ENCODE results near the gene GBX2.
A peak's percentile ranks its signal among the peaks of the same experiment; 100 is the strongest.

GBX2 gene

DNA sequence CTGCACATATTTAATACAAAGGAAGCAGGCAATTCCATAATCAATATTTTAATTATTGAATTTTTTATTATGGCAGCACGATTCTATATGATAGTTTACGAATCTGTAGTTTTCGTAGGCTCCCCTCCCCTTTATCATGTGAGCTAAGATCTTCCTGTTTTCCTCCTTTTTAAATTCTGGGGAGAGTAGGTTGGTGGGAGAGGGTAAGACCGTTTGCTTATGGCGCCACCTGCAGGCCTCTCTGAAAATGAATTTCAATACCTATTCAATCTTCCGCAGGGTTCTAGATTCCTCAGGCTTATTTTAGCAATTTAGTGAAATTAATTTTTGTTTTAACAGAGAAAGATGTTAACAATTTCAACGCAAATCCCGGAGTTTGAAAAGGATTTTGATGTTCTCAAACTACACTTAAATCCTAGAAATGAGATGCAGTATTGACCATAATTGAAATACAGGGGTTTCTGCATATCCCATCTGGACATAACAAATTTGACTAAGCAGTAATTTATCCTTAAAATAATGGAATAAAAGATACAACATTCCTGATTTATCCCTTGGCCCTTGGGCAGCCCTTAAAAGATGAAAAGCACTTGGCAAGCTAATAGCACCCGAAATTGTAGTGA lies 12.8 kb upstream of the GBX2 start:
- DNase-seq, result peak in 4 of 56 donors; percentile 20 to 60 (median 31)

- no peak for DNase-seq
Observed at GRCh38 chr2:236180076-236180816, 12.1 kb upstream of the GBX2 start.

- no peak for DNase-seq
Observed at GRCh38 chr2:236179236-236180075, 11.3 kb upstream of the GBX2 start.

GRCh38 chr2:236178890-236179235 lies 10.7 kb upstream of the GBX2 start:
- no peak for DNase-seq

GRCh38 chr2:236177967-236178889 lies 10.0 kb upstream of the GBX2 start:
- DNase-seq, result peak in 10 of 56 donors; percentile 8 to 63 (median 18)

GRCh38 chr2:236177604-236177966 lies 9.4 kb upstream of the GBX2 start:
- no peak for DNase-seq

DNA sequence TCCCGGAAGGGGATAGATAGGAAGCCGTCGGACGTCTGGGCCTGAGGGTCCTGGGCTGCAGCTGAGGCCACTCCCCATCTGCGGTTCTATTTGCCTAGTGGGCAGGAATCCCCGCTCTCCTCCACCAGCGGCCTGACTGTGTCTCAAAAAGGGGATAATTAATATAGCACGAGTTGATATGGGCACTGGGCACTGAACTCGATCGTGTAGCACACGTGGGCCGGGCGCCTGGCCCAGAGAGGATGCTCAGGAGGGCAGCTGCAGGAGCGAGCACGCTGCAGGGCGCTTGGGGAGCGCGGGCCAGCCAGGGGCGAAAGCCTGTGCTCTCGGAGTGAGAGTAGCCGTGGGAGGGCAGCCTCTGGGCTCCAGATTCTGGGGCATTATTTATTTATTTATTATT lies 8.8 kb upstream of the GBX2 start:
- DNase-seq, result no peak

GRCh38 chr2:236176417-236176816 lies 8.2 kb upstream of the GBX2 start:
- DNase-seq, result no peak

GRCh38 chr2:236175548-236176150 lies 7.5 kb upstream of the GBX2 start:
- DNase-seq, result no peak

- no peak for DNase-seq
Observed at GRCh38 chr2:236173729-236174607, 5.8 kb upstream of the GBX2 start.

- DNase-seq, result no peak
Observed at GRCh38 chr2:236173036-236173728, 5.0 kb upstream of the GBX2 start.

DNA sequence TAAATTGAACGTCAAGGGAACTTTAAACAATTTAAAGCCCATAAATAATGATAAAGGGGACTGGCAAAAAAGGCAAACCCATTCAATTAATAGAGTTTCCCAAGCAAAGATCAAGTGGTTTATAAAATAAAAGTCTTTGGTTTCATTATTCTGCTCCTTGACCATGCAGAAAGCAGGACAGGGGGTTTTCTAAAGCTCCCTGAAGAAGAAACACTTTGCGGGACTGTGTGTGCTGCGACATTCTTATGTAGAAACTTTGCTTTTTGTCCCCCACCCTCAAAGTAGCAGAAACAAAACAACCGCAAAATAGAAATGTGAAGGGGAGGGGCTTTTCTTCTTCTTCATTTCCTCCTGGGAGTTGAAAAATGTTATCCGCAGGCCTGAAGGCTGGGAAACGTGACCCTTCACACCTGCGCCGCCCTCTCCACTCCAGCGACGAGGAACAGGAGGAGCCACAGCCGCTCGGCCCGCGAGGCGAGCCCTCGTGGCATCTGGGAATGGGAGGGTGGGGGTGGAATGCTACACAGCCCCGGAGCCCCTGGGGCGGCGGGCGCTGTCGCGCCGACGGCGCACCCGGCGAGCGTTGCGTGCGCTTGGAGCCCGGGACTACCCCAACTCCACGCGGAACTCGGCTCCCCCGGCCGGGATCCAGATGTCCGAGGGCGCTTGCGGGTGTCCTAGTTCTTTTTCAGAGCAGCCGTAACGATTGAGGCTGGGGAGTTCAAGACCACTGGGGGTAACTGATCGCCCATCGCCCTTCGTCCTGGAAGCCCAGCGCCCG lies 4.3 kb upstream of the GBX2 start:
- no peak for DNase-seq

DNA sequence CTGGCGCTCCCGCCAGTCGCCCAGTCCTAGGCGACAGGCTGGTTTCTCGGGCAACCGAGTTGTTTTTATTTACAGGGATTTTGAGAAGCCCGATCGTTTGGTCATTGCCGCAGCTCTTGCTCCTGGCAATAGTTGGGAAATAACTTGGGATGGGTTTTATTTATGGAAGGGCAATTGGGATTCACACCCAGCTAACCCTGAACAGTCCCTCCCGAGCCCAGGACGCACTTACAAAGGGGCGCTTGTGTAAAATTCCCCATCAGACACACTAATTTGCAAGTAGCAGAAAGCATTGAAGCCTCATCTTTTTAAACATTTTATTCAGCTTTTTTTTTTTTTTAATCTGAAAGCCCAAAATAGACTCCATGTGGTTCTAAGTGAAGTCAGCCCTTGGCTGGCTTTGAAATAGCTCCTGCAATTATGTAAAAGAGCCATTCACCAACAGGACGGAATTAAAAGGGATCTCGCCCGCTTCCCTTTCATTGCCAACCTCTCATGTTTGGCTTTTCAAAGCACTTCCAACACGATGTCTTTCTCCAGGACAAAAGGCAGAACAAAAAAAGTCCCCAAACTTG lies 3.6 kb upstream of the GBX2 start:
- DNase-seq, result peak in 1 of 56 donors; percentile 12

DNA sequence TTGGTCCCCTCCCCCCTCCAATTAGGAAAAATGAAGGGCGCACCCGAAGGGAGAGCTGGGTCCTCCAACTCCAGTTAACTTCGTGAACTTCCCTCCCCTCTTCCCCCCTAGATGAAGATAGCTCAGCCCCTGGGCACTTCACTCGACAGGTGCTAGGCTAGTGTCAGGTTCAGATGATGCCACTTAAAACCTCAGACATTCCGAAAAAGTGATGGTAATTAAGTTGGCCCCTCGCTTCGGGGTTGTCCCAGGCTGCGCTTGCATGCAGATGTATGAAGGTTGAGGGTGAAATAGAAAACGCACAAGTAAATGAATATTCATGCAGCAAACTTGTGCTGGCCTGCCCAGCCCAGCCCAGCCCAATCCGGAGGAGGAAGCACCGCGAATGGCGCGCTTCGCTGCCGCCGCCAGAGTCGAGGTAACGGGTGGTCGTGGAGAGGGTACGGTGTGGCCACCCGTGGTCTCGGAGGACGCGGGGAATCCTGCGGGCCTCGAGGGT lies 3.0 kb upstream of the GBX2 start:
- DNase-seq, result no peak

- DNase-seq, result no peak
Observed at GRCh38 chr2:236170590-236171165, 2.5 kb upstream of the GBX2 start.

DNA sequence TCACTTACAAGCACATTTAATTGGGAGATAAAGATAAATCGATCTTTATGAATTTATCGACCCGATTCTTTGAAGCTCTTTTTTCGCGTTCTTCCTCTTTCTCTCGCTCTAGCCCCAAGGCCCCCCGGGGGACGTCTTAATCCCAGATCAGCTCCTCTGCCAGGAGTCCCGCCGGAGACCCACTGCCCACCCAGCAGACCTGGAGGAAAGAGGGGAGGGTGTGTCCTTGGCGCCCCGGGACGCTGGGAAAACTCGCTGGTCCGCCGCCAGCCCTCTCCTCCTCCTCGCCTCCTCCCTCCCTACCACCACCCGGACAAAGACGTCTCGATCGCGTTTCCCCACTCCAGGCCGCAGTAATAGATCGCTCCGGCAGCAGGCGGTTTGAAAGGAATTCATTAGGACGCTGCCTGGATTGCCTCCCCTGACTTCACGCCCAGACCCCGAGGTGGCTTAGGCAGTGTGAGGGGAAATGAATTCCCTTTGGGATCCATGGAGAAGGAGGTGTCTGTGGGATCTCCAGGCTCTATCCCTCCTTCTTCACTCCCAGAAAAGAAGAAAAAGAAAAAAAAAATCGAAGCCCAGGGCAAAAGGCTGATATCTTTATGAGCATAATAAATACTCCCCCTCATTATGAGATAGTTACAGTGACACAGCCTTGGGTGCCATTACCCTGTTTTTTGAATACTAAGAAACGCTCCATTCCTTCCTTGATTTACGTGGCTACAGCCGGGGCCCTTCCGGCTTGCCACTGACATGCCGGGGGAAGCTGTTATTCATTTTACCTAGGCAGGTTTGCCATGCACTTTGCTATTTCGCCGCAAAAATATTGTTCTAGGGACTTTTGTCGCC lies 1.8 kb upstream of the GBX2 start:
- DNase-seq, result no peak

All from amygdala (tissue), 56 donors.